ENCODE results near the gene FGF8. TPM values are rescaled to one million over a fixed set of nuclear protein-coding genes. Genes with fewer than 3 reads are reported as not detected.

The FGF8 gene
- polyA plus RNA-seq, 3 donors = not detected

- Histone ChIP-seq H3K9me3 (replicated peaks in 1 of 2; ENCODE audit: control insufficient read depth in 1 of 2, insufficient read depth in 1 of 2, low read length in 2 of 2) (no peaks in the 10 kb centered on the region), H3K4me2 (replicated peaks; ENCODE audit: extremely low read depth, low read length, poor library complexity, severe bottlenecking) (no peak overlapping the region), H3K9ac (ENCODE audit: insufficient read depth, low read length, poor library complexity, severe bottlenecking) (no peak overlapping the region), H3K4me3 (replicated peaks in 1 of 3; ENCODE audit: low read depth in 2 of 3, low read length in 3 of 3) (no peak overlapping the region), H2AFZ (ENCODE audit: insufficient read depth, low read depth, low read length, poor library complexity, severe bottlenecking) (no peak overlapping the region), H3K27ac (ENCODE audit: low read depth in 1 of 2, low read length in 2 of 2) (no peak overlapping the region), H3K27me3 (ENCODE audit: control insufficient read depth in 2 of 2, insufficient read depth in 2 of 2, low read length in 2 of 2) (peaks cover 0 to 34% of the 10 kb centered on the region in 2 donors), H4K20me1 (ENCODE audit: insufficient read depth, low read length) (no peaks in the 10 kb centered on the region), H3K36me3 (replicated peaks in 1 of 2; ENCODE audit: control insufficient read depth in 1 of 2, insufficient read depth in 2 of 2, low read length in 2 of 2) (no peaks in the 10 kb centered on the region), H3K4me1 (ENCODE audit: control insufficient read depth in 1 of 2, insufficient read depth in 2 of 2, low read length in 2 of 2) (no peaks in the 10 kb centered on the region), H3K79me2 (ENCODE audit: insufficient read depth, low read length) (no peaks in the 10 kb centered on the region)
- H3K27me3 Mint-ChIP-seq (ENCODE audit: low read depth in 3 of 3) = peaks cover 38 to 68% (median 43%) of the 10 kb centered on the region in 3 donors
- DNase-seq = no peak
- 80% methylated on average over 1 of the region's 6 CpGs for WGBS (ENCODE audit: insufficient coverage)
- H3K36me3 Mint-ChIP-seq = no peaks in the 10 kb centered on the region
- no peak for TF ChIP-seq CTCF (IDR thresholded peaks at IDR 0.05)
- H3K4me3 Mint-ChIP-seq = peak overlapping the region in 1 of 2 donors; percentile 56
- peaks cover 0 to 2% (median 0%) of the 10 kb centered on the region in 7 donors for H3K9me3 Mint-ChIP-seq
- no peak overlapping the region for H3K27ac Mint-ChIP-seq
- H3K4me1 Mint-ChIP-seq = no peaks in the 10 kb centered on the region
- intact Hi-C loops (cut with micrococcal nuclease) = no loop called here
These were observed 9.6 kb downstream of the FGF8 start for GRCh38 chr10:101766306-101766705.

- WGBS (ENCODE audit: insufficient coverage) = 94% methylated on average over 2 of the region's 10 CpGs
- Histone ChIP-seq H3K27me3 (ENCODE audit: control insufficient read depth in 2 of 2, insufficient read depth in 2 of 2, low read length in 2 of 2) (peaks cover 0 to 17% of the 10 kb centered on the region in 2 donors), H3K79me2 (ENCODE audit: insufficient read depth, low read length) (no peaks in the 10 kb centered on the region), H3K27ac (ENCODE audit: low read depth in 1 of 2, low read length in 2 of 2) (no peak overlapping the region), H3K4me2 (replicated peaks; ENCODE audit: extremely low read depth, low read length, poor library complexity, severe bottlenecking) (no peak overlapping the region), H3K4me3 (replicated peaks in 1 of 3; ENCODE audit: low read depth in 2 of 3, low read length in 3 of 3) (no peak overlapping the region), H3K9me3 (replicated peaks in 1 of 2; ENCODE audit: control insufficient read depth in 1 of 2, insufficient read depth in 1 of 2, low read length in 2 of 2) (no peaks in the 10 kb centered on the region), H2AFZ (ENCODE audit: insufficient read depth, low read depth, low read length, poor library complexity, severe bottlenecking) (no peak overlapping the region), H3K9ac (ENCODE audit: insufficient read depth, low read length, poor library complexity, severe bottlenecking) (no peak overlapping the region), H4K20me1 (ENCODE audit: insufficient read depth, low read length) (no peaks in the 10 kb centered on the region), H3K4me1 (ENCODE audit: control insufficient read depth in 1 of 2, insufficient read depth in 2 of 2, low read length in 2 of 2) (no peaks in the 10 kb centered on the region), H3K36me3 (replicated peaks in 1 of 2; ENCODE audit: control insufficient read depth in 1 of 2, insufficient read depth in 2 of 2, low read length in 2 of 2) (no peaks in the 10 kb centered on the region)
- intact Hi-C loops (cut with micrococcal nuclease) = no loop called here
- Mint-ChIP-seq H3K4me1 (no peaks in the 10 kb centered on the region), H3K36me3 (no peaks in the 10 kb centered on the region), H3K9me3 (peaks cover 0 to 1% (median 0%) of the 10 kb centered on the region in 7 donors), H3K27me3 (ENCODE audit: low read depth in 3 of 3) (peaks cover 23 to 48% (median 27%) of the 10 kb centered on the region in 3 donors), H3K4me3 (no peak overlapping the region), H3K27ac (no peak overlapping the region)
- no peak for DNase-seq
- TF ChIP-seq CTCF (IDR thresholded peaks at IDR 0.05) = no peak
These were observed 12.6 kb downstream of the FGF8 start for GRCh38 chr10:101763141-101763846.
